Measurements from ENCODE around the gene ORC3.
A peak's percentile ranks its signal among the peaks of the same experiment; 100 is the strongest.

ORC3 gene

GRCh38 chr6:87589693-87590416 is at the start of gene ORC3, which contains the start of gene RARS2:
Gene ORC3 (plus strand): TSS chr6:87590135. CDS start chr6:87590169, 34 bp downstream.
Gene RARS2 (minus strand): TSS chr6:87589987. CDS start chr6:87589957, 30 bp downstream.
- DNase-seq (ENCODE audit: low read depth, low spot score), result peak; percentile 93

GRCh38 chr6:87540539-87540938 is 49.4 kb upstream of the ORC3 start:
- DNase-seq (ENCODE audit: low read depth, low spot score), result no peak

GRCh38 chr6:87541041-87541440 is 48.9 kb upstream of the ORC3 start:
- no peak for DNase-seq (ENCODE audit: low read depth, low spot score)

- DNase-seq (ENCODE audit: low read depth, low spot score), result no peak
Measured at GRCh38 chr6:87541744-87542143, 48.2 kb upstream of the ORC3 start.

- no peak for DNase-seq (ENCODE audit: low read depth, low spot score)
Measured at GRCh38 chr6:87543696-87544473, 46.0 kb upstream of the ORC3 start.

DNA sequence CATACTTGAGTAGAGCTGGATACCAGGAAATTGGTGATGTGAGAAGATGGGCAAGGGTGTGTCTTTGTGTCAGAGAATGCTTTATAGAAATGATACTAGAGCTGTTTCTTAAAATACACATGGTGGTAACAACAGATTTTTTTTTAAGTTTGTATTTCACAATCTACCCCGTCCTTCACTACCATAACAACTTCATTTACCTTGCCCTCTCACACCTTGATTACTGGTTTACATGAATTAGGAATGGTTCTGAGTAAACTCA is 45.5 kb upstream of the ORC3 start:
- DNase-seq (ENCODE audit: low read depth, low spot score), result no peak

GRCh38 chr6:87551799-87552198 is 38.1 kb upstream of the ORC3 start:
- DNase-seq (ENCODE audit: low read depth, low spot score), result no peak

DNA sequence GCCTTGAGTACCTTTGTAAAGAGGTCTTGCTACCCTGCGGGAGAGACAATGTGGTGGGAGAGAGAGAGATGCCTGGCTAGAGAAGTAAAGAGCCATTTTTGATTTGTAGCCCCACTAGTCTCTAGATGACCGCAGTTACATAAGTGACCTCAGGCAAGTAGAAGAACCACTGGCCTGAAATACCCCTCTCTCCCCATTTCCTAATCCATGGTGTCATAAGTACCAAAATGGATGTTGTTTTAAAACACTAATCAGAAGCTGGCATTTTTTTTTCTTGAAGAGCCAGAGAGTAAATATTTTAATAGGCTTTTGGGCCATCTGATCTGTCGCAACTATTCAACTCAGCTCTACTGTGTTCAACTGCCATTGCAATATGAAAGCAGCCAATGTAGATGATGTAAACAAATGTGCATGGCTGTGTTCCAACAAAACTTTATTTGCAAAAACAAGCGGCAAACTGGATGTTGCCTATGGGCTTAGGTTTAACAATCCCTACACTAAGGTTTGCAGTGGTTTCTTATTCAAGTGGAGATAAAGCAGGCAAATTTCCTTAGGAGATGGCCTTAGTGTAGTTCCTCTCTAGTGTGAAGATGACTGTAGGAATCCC is 36.7 kb upstream of the ORC3 start:
- no peak for DNase-seq (ENCODE audit: low read depth, low spot score)

GRCh38 chr6:87555506-87555905 is 34.4 kb upstream of the ORC3 start:
- DNase-seq (ENCODE audit: low read depth, low spot score), result no peak

- no peak for DNase-seq (ENCODE audit: low read depth, low spot score)
Measured at GRCh38 chr6:87558446-87558845, 31.5 kb upstream of the ORC3 start.

DNA sequence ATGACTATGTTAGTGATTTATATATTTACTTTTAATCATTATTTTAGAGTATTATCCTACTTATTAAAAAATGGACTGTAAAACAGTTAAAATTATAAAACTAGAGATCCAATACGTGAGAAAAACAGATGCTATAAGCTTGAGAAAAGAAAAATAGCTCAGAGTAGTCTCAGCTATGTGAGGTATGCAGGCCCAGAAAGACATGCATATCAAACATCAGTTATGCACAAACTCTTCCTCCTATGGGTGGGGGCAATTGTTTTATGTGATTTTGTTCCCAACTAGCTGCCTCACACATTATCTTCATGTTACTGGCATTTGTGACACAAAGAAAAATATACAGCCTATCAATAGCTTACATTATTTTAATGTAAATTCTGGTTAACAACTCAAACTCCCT is 28.9 kb upstream of the ORC3 start:
- DNase-seq (ENCODE audit: low read depth, low spot score), result no peak

DNA sequence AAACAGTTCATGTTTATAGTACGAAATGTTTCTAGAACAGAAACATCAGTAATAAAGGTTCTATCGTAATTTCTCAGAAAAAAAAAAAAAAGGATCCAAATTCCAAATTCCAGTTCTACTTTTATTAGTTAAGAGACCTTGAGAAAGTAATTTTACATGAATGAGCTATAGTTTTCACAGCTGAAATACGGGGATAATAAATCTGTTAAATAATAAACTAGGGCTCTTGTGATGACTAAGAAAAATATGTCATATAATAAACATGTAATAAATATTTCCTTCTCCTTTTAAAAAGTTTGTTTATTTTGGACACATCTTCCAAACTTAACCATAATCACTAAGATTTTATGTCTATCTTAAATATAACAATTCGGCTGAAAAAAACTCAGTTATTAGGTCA is 17.9 kb upstream of the ORC3 start:
- DNase-seq (ENCODE audit: low read depth, low spot score), result no peak

- DNase-seq (ENCODE audit: low read depth, low spot score), result no peak
Measured at GRCh38 chr6:87572883-87573282, 17.1 kb upstream of the ORC3 start.

- no peak for DNase-seq (ENCODE audit: low read depth, low spot score)
Measured at GRCh38 chr6:87573307-87574024, 16.5 kb upstream of the ORC3 start.

- no peak for DNase-seq (ENCODE audit: low read depth, low spot score)
Measured at GRCh38 chr6:87574237-87574804, 15.6 kb upstream of the ORC3 start.

DNA sequence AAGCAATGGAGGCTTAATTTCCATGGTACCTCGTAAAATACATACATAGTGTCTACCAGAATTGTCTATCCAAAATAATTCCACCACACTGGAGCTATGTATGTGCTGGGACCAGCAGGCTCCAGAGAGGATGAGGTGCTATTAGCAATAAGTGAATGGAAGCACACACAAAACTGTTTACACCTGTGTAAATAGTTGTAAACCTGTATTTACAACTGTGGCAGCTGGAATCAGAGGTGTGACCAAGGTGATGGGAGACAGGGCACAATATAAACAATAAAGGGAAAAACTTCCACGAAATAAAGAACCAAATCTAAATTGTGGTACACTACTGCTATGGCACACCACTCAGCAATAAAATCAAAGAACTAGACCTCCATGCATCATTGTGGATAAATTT is 14.5 kb upstream of the ORC3 start:
- DNase-seq (ENCODE audit: low read depth, low spot score), result no peak

GRCh38 chr6:87583822-87584221 is 6.1 kb upstream of the ORC3 start:
- DNase-seq (ENCODE audit: low read depth, low spot score), result no peak

DNA sequence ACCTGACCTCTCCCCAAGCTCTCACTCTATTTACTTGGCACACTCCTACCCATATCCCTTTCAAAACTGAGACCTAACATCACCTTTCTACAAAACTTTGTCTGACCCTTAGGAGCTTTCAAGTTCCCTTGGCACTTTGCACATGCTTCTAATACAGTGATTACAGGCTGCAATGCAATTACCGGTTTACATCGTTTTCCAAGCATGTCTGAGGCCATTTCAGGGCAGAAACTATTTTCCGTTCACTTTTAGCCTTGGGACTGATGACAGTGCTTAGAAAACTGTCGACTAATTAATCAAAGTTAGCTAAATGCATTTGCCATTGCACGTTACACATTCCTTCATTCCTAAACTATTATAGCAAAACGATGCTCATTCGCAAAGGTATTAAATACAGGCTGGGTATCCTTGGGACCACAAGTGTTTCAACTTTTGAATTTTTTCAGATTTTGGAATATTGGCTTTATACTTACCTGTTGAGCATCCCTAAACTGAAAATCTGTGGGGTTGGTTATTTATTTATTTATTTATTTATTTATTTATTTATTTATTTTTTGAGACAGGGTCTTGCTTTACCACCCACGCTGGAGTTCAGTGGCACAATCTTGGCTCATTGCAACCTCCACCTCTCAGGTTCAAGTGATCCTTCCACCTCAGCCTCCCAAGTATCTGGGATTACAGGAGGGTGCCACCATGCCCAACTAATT is 3.4 kb upstream of the ORC3 start:
- DNase-seq (ENCODE audit: low read depth, low spot score), result no peak

DNA sequence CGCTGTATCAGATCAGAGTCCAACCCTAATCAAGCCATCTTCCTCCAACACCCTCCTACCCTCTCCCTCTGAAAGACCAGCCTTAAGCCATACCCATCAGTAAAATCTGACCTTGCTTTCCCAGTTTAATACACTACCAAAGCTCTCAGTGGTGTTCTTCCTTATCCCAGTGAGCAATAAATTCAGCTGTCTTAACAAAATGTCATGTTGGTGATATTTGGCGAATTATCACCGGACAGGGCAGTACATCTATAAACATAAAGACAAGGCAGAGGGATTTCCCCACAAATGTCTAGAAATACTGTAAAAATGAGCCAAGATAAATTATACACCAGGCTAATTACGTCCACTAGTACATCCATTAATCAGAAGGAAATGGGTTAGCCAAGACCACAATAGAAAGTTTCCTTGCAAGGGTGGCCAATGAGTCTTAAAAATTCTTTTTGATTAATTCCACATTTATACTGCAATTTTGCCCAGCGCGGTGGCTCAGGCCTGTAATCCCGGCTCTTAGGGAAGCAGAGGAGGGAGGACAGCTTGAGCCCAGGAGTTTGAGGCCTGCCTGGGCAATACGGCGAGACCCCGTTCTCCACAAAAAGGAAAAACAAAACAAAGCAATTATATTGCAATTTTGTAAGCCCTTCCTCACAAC is 1.1 kb upstream of the ORC3 start:
- no peak for DNase-seq (ENCODE audit: low read depth, low spot score)

DNA sequence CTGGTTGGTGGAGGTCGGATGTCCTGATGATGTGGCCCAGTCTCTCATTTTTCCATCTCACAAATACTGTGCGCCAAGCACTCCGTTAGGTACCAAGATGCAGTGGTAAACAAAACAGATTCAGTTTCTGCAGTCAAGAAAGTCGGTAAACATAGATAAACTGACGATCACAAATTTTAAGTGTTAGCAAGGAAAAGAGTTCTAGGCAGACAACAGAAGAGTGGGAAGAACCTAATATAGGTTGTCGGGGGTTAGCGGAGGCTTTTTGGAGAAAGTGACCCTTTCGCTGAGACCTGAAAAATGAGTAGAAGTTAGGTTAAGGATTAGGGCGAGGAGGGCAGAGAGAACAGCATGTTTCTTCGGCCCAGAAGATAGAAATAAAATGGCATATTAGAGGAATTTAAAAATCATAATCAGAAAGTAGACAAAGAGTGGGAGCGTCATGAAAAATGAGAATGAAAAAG is 514 bp downstream of the ORC3 start:
- DNase-seq (ENCODE audit: low read depth, low spot score), result no peak

DNA sequence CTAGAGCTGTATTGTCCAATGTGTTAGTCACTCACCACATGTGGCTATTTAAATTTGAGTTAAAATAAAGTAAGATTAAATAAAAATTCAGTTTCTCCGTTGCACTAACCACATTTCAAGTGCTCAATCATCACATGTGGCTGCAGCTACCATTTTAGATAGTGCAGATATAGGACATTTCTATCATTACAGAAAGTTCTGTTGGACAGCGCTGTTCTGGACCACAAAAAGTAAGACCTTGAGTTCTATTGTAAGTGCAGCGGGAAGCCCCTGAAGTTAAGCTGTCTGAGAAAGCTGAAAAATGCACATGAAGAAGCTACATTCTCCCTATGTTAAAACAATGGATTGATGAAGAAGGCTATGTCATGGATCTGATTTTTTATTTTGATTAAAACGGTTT is 1.1 kb downstream of the ORC3 start:
- no peak for DNase-seq (ENCODE audit: low read depth, low spot score)
